KOPT-K1 (cell line): ENCODE measurements around the gene GOLT1A.

Experiments
- H3K27ac ChIP-seq: fragments of 200-600 bp; sonication (generic); 2 replicates; pipeline ENCODE4 v1.5.1; 2016; ENCODE audit warnings: antibody characterized with exemption, mild to moderate bottlenecking, low read depth, low read length; ENCODE audit not compliant: poor library complexity, severe bottlenecking
- H3K36me3 ChIP-seq: fragments of 200-600 bp; sonication (generic); 2 replicates; pipeline ENCODE4 v1.5.1; 2017; ENCODE audit warnings: antibody characterized with exemption, mild to moderate bottlenecking, low read length, moderate library complexity; ENCODE audit not compliant: insufficient read depth
- H3K9me3 ChIP-seq: fragments of 200-600 bp; sonication (generic); 2 replicates; pipeline ENCODE4 v1.5.1; 2017; ENCODE audit warnings: antibody characterized with exemption, low read length, mild to moderate bottlenecking; ENCODE audit not compliant: insufficient read depth, poor library complexity, severe bottlenecking

The GOLT1A gene

GRCh38 chr1:204213668-204214662 lies at the start of gene GOLT1A:
GOLT1A (minus strand) TSS chr1:204213988; CDS start chr1:204213906, 82 bp downstream.
- H3K36me3 ChIP-seq = no peaks in the 10 kb centered on the region
- no peaks in the 10 kb centered on the region for H3K9me3 ChIP-seq
- H3K27ac ChIP-seq = no peak within 1 kb of the TSS

- no peaks in the 10 kb centered on the region for H3K36me3 ChIP-seq
- H3K27ac ChIP-seq = no peak overlapping the region
- no peaks in the 10 kb centered on the region for H3K9me3 ChIP-seq
These were observed 49.6 kb upstream of the GOLT1A start for GRCh38 chr1:204263254-204263910.

GRCh38 chr1:204262506-204263253 lies 48.9 kb upstream of the GOLT1A start:
- Histone ChIP-seq H3K9me3 (no peaks in the 10 kb centered on the region), H3K27ac (no peak overlapping the region), H3K36me3 (no peaks in the 10 kb centered on the region)

- no peaks in the 10 kb centered on the region for H3K36me3 ChIP-seq
- H3K27ac ChIP-seq = no peak overlapping the region
- no peaks in the 10 kb centered on the region for H3K9me3 ChIP-seq
These were observed 48.1 kb upstream of the GOLT1A start for GRCh38 chr1:204261746-204262505.

GRCh38 chr1:204261266-204261665 lies 47.5 kb upstream of the GOLT1A start:
- H3K9me3 ChIP-seq = no peaks in the 10 kb centered on the region
- no peak overlapping the region for H3K27ac ChIP-seq
- H3K36me3 ChIP-seq = no peaks in the 10 kb centered on the region

- no peak overlapping the region for H3K27ac ChIP-seq
- H3K36me3 ChIP-seq = no peaks in the 10 kb centered on the region
- no peaks in the 10 kb centered on the region for H3K9me3 ChIP-seq
These were observed 46.9 kb upstream of the GOLT1A start for GRCh38 chr1:204260601-204261197.

GRCh38 chr1:204259782-204260181 lies 46.0 kb upstream of the GOLT1A start:
- H3K27ac ChIP-seq = no peak overlapping the region
- no peaks in the 10 kb centered on the region for H3K36me3 ChIP-seq
- H3K9me3 ChIP-seq = no peaks in the 10 kb centered on the region

GRCh38 chr1:204259196-204259595 lies 45.4 kb upstream of the GOLT1A start:
- H3K9me3 ChIP-seq = no peaks in the 10 kb centered on the region
- no peak overlapping the region for H3K27ac ChIP-seq
- H3K36me3 ChIP-seq = no peaks in the 10 kb centered on the region

GRCh38 chr1:204258213-204259115 lies 44.7 kb upstream of the GOLT1A start:
- H3K36me3 ChIP-seq = no peaks in the 10 kb centered on the region
- no peak overlapping the region for H3K27ac ChIP-seq

GRCh38 chr1:204257446-204257845 lies 43.7 kb upstream of the GOLT1A start:
- no peaks in the 10 kb centered on the region for H3K36me3 ChIP-seq
- no peak overlapping the region for H3K27ac ChIP-seq
- H3K9me3 ChIP-seq = no peaks in the 10 kb centered on the region

More at GRCh38 chr1:204258213-204259115, 44.7 kb upstream of the GOLT1A start:
- H3K9me3 ChIP-seq = no peaks in the 10 kb centered on the region

GRCh38 chr1:204256531-204256930 lies 42.7 kb upstream of the GOLT1A start:
- no peak overlapping the region for H3K27ac ChIP-seq
- no peaks in the 10 kb centered on the region for H3K36me3 ChIP-seq
- H3K9me3 ChIP-seq = no peaks in the 10 kb centered on the region

GRCh38 chr1:204255966-204256365 lies 42.2 kb upstream of the GOLT1A start:
- Histone ChIP-seq H3K36me3 (no peaks in the 10 kb centered on the region), H3K27ac (no peak overlapping the region), H3K9me3 (no peaks in the 10 kb centered on the region)

GRCh38 chr1:204255225-204255624 lies 41.4 kb upstream of the GOLT1A start:
- H3K27ac ChIP-seq = no peak overlapping the region
- no peaks in the 10 kb centered on the region for H3K9me3 ChIP-seq
- H3K36me3 ChIP-seq = no peaks in the 10 kb centered on the region
